ENCODE data around the gene RETREG3. TPM values are rescaled to one million over a fixed set of nuclear protein-coding genes. Genes with fewer than 3 reads are reported as not detected.
A peak's percentile ranks its signal among the peaks of the same experiment; 100 is the strongest.

RETREG3 gene
- total and polyA plus RNA-seq, 2 of the 13 experiments (the other 11 are each of a cell fraction or from before 2014, with no cell fraction given): 47.0 to 55.8 TPM

DNA sequence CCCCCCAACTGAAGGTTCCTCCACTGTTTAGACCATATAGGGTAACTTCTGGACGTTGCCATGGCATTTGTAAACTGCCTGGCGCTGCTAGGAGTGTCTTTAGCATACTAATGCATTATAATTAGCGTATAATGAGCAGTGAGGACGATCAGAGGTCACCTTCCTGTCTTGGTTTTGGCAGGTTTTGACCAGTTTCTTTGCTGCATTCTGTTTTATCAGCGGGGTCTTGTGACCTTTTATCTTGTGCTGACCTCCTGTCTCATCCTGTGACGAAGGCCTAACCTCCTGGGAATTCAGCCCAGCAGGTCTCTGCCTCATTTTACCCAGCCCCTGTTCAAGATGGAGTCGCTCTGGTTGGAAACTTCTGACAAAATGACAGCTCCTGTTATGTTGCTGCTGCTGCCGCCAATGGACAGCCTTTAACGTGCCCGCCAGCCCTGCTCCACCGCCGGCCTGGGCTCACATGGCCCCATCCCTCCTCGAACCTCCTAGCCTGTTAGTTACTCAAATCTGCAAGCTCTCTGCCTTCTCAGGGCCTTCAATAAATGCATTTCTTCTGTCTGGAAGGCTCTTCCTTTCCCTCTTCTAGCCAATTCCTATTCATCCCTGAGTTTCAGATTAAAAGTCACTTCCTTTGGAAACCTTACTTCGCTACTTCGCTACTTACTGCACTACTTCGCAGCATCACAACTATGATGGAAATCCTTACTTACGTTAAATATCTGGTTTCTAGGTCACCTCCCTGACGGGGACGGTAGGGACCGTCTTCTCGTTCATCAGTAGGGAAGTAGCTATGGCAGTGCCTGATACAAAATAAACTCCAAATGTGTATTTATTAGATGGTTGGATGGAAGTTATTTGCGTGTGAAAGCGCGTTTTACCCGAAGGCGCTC, 73.8 kb downstream of the RETREG3 start (continued):
- TF ChIP-seq ZNF781 (CRISPR knock-in tag; IDR thresholded peaks at IDR 0.05; ENCODE audit: borderline replicate concordance, not compliant biosample characterization): no peak
- TF ChIP-seq, protein P1, sequence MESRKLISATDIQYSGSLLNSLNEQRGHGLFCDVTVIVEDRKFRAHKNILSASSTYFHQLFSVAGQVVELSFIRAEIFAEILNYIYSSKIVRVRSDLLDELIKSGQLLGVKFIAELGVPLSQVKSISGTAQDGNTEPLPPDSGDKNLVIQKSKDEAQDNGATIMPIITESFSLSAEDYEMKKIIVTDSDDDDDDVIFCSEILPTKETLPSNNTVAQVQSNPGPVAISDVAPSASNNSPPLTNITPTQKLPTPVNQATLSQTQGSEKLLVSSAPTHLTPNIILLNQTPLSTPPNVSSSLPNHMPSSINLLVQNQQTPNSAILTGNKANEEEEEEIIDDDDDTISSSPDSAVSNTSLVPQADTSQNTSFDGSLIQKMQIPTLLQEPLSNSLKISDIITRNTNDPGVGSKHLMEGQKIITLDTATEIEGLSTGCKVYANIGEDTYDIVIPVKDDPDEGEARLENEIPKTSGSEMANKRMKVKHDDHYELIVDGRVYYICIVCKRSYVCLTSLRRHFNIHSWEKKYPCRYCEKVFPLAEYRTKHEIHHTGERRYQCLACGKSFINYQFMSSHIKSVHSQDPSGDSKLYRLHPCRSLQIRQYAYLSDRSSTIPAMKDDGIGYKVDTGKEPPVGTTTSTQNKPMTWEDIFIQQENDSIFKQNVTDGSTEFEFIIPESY (CRISPR knock-in tag; IDR thresholded peaks at IDR 0.05): peak; percentile 92
- TF ChIP-seq, protein P2, sequence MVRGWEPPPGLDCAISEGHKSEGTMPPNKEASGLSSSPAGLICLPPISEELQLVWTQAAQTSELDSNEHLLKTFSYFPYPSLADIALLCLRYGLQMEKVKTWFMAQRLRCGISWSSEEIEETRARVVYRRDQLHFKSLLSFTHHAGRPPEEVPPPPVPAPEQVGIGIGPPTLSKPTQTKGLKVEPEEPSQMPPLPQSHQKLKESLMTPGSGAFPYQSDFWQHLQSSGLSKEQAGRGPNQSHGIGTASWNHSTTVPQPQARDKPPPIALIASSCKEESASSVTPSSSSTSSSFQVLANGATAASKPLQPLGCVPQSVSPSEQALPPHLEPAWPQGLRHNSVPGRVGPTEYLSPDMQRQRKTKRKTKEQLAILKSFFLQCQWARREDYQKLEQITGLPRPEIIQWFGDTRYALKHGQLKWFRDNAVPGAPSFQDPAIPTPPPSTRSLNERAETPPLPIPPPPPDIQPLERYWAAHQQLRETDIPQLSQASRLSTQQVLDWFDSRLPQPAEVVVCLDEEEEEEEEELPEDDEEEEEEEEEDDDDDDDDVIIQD (CRISPR knock-in tag; IDR thresholded peaks at IDR 0.05; ENCODE audit: low read depth): no peak
- TF ChIP-seq, protein P3, sequence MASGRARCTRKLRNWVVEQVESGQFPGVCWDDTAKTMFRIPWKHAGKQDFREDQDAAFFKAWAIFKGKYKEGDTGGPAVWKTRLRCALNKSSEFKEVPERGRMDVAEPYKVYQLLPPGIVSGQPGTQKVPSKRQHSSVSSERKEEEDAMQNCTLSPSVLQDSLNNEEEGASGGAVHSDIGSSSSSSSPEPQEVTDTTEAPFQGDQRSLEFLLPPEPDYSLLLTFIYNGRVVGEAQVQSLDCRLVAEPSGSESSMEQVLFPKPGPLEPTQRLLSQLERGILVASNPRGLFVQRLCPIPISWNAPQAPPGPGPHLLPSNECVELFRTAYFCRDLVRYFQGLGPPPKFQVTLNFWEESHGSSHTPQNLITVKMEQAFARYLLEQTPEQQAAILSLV (CRISPR knock-in tag; IDR thresholded peaks at IDR 0.05; ENCODE audit: borderline replicate concordance): 0 out of 2 replicates have a peak, but pooled peaks have one; percentile 22
- TF ChIP-seq KDM1A (CRISPR knock-in tag; IDR thresholded peaks at IDR 0.05): no peak
- TF ChIP-seq RXRA (CRISPR knock-in tag; IDR thresholded peaks at IDR 0.05): no peak
- TF ChIP-seq POGZ (CRISPR knock-in tag; IDR thresholded peaks at IDR 0.05): no peak
- no peak for TF ChIP-seq PITX1 (CRISPR knock-in tag; IDR thresholded peaks at IDR 0.05)
- TF ChIP-seq HOXA3 (CRISPR knock-in tag; IDR thresholded peaks at IDR 0.05): no peak
- no peak for TF ChIP-seq ATF7 (IDR thresholded peaks at IDR 0.05)
- no peak for TF ChIP-seq ATF7 (CRISPR knock-in tag; IDR thresholded peaks at IDR 0.05)
- no peak for TF ChIP-seq ISX (CRISPR knock-in tag; conservative IDR thresholded peaks at IDR 0.05)
- TF ChIP-seq ZNF850 (CRISPR knock-in tag; conservative IDR thresholded peaks at IDR 0.05): no peak
- no peak for TF ChIP-seq ZBTB20 (CRISPR knock-in tag; IDR thresholded peaks at IDR 0.05; ENCODE audit: borderline replicate concordance, low read depth)
- peak; percentile 36; the same call in 1 of the 2 replicates for TF ChIP-seq DPF2 (CRISPR knock-in tag; IDR thresholded peaks at IDR 0.05; ENCODE audit: borderline replicate concordance, low read depth)
- peak; percentile 94 for TF ChIP-seq ZC3H13 (CRISPR knock-in tag; IDR thresholded peaks at IDR 0.05)
- TF ChIP-seq RAD51 (IDR thresholded peaks at IDR 0.05; ENCODE audit: borderline replicate concordance): no peak
- TF ChIP-seq NCOA2 (CRISPR knock-in tag; IDR thresholded peaks at IDR 0.05): no peak; the same call in 1 of the 2 replicates
- no peak for TF ChIP-seq ZSCAN12 (CRISPR knock-in tag; IDR thresholded peaks at IDR 0.05)
- TF ChIP-seq ASH2L (IDR thresholded peaks at IDR 0.05; ENCODE audit: insufficient read length, low read depth, low read length): no peak
- no peak for TF ChIP-seq ZNF121 (CRISPR knock-in tag; IDR thresholded peaks at IDR 0.05)
- TF ChIP-seq ZNF367 (CRISPR knock-in tag; IDR thresholded peaks at IDR 0.05; ENCODE audit: borderline replicate concordance): no peak; the same call in 1 of the 2 replicates
- TF ChIP-seq MEIS1 (CRISPR knock-in tag; IDR thresholded peaks at IDR 0.05; ENCODE audit: borderline replicate concordance): no peak
- TF ChIP-seq, protein P4, sequence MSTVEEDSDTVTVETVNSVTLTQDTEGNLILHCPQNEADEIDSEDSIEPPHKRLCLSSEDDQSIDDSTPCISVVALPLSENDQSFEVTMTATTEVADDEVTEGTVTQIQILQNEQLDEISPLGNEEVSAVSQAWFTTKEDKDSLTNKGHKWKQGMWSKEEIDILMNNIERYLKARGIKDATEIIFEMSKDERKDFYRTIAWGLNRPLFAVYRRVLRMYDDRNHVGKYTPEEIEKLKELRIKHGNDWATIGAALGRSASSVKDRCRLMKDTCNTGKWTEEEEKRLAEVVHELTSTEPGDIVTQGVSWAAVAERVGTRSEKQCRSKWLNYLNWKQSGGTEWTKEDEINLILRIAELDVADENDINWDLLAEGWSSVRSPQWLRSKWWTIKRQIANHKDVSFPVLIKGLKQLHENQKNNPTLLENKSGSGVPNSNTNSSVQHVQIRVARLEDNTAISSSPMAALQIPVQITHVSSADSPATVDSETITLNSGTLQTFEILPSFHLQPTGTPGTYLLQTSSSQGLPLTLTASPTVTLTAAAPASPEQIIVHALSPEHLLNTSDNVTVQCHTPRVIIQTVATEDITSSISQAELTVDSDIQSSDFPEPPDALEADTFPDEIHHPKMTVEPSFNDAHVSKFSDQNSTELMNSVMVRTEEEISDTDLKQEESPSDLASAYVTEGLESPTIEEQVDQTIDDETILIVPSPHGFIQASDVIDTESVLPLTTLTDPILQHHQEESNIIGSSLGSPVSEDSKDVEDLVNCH (CRISPR knock-in tag; IDR thresholded peaks at IDR 0.05): 0 out of 2 replicates have a peak, but pooled peaks have one; percentile 4

Data from HepG2 (cell line).